Ectodermal cell (in vitro differentiated cells): ENCODE measurements around the gene OR6J1.
"Not testable (repeated sequence)": the region's sequence is repeated elsewhere in the genome, so short reads cannot be mapped to it uniquely, and the experiment has no call there.

Experiments used
- H3K27ac ChIP-seq: 2 replicates; pipeline ENCODE4 v1.7.0; 2013; ENCODE audit warnings: mild to moderate bottlenecking, low read depth, low read length; ENCODE audit not compliant: insufficient read depth, poor library complexity, severe bottlenecking
- H3K27me3 ChIP-seq: 2 replicates; pipeline ENCODE4 v1.7.0; 2013; ENCODE audit warnings: mild to moderate bottlenecking, low read length; ENCODE audit not compliant: insufficient read depth, control insufficient read depth, poor library complexity, severe bottlenecking
- H3K36me3 ChIP-seq: one replicate; pipeline ENCODE4 v1.7.0; 2013; ENCODE audit warnings: low read length; ENCODE audit not compliant: control insufficient read depth, insufficient read depth
- H3K4me1 ChIP-seq: one replicate; pipeline ENCODE4 v1.7.0; 2013; ENCODE audit warnings: low read length; ENCODE audit not compliant: control insufficient read depth, insufficient read depth
- H3K4me3 ChIP-seq: 2 replicates; pipeline ENCODE4 v1.7.0; 2013; ENCODE audit warnings: low read depth, low read length, control low read depth; ENCODE audit not compliant: insufficient read depth
- H3K9me3 ChIP-seq: 2 replicates; pipeline ENCODE4 v1.7.0; 2013; ENCODE audit warnings: mild to moderate bottlenecking, low read length, moderate library complexity; ENCODE audit not compliant: control insufficient read depth
- WGBS, 2 experiments: methylation state at CpG; one replicate each; pipeline ENCODE4 v1.1.7; 2013; ENCODE audit warnings: missing lambda C conversion rate in 2 of 2; 5-methylcytosine and 5-hydroxymethylcytosine counted together

The OR6J1 gene

GRCh38 chr14:22630486-22630885 lies 13.7 kb downstream of the OR6J1 start:
- no peaks in the 10 kb centered on the region for H3K36me3 ChIP-seq
- no peaks in the 10 kb centered on the region for H3K4me1 ChIP-seq
- H3K27me3 ChIP-seq = no peaks in the 10 kb centered on the region
- 92% methylated on average over 2 of the region's 2 CpGs for WGBS, 2 experiments
- H3K27ac ChIP-seq = no peak overlapping the region
- H3K4me3 ChIP-seq = no peak overlapping the region
- H3K9me3 ChIP-seq = no peaks in the 10 kb centered on the region

- WGBS, 2 experiments = 93 to 98% methylated on average over 3 of the region's 3 CpGs
- no peaks in the 10 kb centered on the region for H3K9me3 ChIP-seq
- H3K4me1 ChIP-seq = no peaks in the 10 kb centered on the region
- no peak overlapping the region for H3K4me3 ChIP-seq
- H3K36me3 ChIP-seq = no peaks in the 10 kb centered on the region
- H3K27ac ChIP-seq = no peak overlapping the region
- no peaks in the 10 kb centered on the region for H3K27me3 ChIP-seq
Measured at GRCh38 chr14:22630066-22630465, 14.1 kb downstream of the OR6J1 start.

GRCh38 chr14:22629361-22629760 lies 14.8 kb downstream of the OR6J1 start:
- 88 to 90% methylated on average over 5 of the region's 5 CpGs for WGBS, 2 experiments
- no peaks in the 10 kb centered on the region for H3K9me3 ChIP-seq
- H3K27me3 ChIP-seq = no peaks in the 10 kb centered on the region
- H3K27ac ChIP-seq = no peak overlapping the region
- H3K4me1 ChIP-seq = no peaks in the 10 kb centered on the region
- no peak overlapping the region for H3K4me3 ChIP-seq
- H3K36me3 ChIP-seq = no peaks in the 10 kb centered on the region

- 91% methylated on average over 6 to 7 of the region's 7 CpGs for WGBS, 2 experiments
Measured at GRCh38 chr14:22627506-22628263, 16.5 kb downstream of the OR6J1 start.

DNA sequence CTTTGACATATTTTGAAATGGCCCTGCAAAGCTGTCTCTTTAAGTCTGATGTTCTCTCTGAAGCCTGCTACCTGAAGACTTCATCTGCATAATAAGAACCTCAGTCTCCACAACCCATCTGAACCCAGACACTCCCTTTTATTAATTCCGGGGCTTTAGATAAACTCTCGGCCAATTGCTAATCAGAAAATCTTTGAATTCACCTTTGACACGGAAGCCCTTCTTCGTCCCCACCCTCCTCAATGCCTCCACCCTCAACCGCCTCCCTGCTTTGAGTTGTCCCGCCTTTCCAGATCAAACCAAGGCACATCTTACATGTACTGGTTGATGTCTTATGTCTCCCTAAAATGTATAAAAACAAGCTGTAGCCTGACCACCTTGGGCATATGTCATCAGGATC lies 17.6 kb downstream of the OR6J1 start:
- Histone ChIP-seq H3K9me3 (no peaks in the 10 kb centered on the region), H3K4me3 (no peak overlapping the region), H3K4me1 (no peaks in the 10 kb centered on the region), H3K27ac (no peak overlapping the region), H3K27me3 (no peaks in the 10 kb centered on the region), H3K36me3 (no peaks in the 10 kb centered on the region)
- WGBS, 2 experiments = 78 to 85% methylated on average over 6 of the region's 6 CpGs

More at GRCh38 chr14:22627506-22628263, 16.5 kb downstream of the OR6J1 start:
- Histone ChIP-seq H3K4me3 (no peak overlapping the region), H3K36me3 (no peaks in the 10 kb centered on the region), H3K9me3 (no peaks in the 10 kb centered on the region), H3K27me3 (no peaks in the 10 kb centered on the region), H3K27ac (no peak overlapping the region), H3K4me1 (no peaks in the 10 kb centered on the region)

- WGBS, 2 experiments = 67 to 78% methylated on average over 2 of the region's 2 CpGs
- Histone ChIP-seq H3K4me3 (no peak overlapping the region), H3K27me3 (no peaks in the 10 kb centered on the region), H3K36me3 (no peaks in the 10 kb centered on the region), H3K27ac (no peak overlapping the region), H3K4me1 (no peaks in the 10 kb centered on the region), H3K9me3 (no peaks in the 10 kb centered on the region)
Measured at GRCh38 chr14:22623047-22623446, 21.1 kb downstream of the OR6J1 start.

GRCh38 chr14:22622255-22622654 lies 21.9 kb downstream of the OR6J1 start:
- WGBS, 2 experiments = 96 to 100% methylated on average over 2 of the region's 2 CpGs
- no peaks in the 10 kb centered on the region for H3K9me3 ChIP-seq
- no peak overlapping the region for H3K4me3 ChIP-seq
- no peaks in the 10 kb centered on the region for H3K4me1 ChIP-seq
- no peaks in the 10 kb centered on the region for H3K36me3 ChIP-seq
- no peaks in the 10 kb centered on the region for H3K27me3 ChIP-seq
- no peak overlapping the region for H3K27ac ChIP-seq

- peaks cover 11% of the 10 kb centered on the region for H3K4me1 ChIP-seq
- 97 to 98% methylated on average over 2 of the region's 2 CpGs for WGBS, 2 experiments
- H3K4me3 ChIP-seq, H3K9me3 ChIP-seq, H3K36me3 ChIP-seq, H3K27me3 ChIP-seq, H3K27ac ChIP-seq: not testable (repeated sequence)
Measured at GRCh38 chr14:22615765-22616164, 28.4 kb downstream of the OR6J1 start.

DNA sequence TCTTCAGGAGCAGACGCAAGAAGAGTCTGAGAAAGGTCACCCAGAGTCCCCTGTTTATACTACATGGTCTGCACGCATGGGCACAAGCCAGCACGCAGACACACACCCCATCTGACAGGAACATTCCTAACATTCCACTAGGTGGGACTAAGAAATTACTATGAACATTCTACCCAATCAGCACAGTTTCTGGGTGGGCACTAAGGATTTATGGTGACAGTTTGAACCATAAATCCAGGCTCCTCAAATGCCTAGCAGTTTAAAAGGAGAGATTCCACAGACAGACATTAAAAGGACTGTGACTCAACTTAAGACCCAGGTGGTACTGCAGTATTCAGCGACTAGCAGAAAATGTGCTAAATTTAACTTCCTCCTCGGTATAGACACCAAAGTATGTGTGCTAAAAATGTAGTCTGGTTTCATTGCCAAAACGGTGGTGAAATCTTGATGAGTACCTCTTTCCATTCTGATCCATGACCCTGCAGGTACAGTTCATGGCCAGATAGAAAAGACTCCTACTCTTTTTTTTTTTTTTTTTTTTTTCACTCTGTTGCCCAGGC lies 29.8 kb downstream of the OR6J1 start:
- WGBS, 2 experiments = 62 to 74% methylated on average over 6 of the region's 6 CpGs
- H3K27me3 ChIP-seq = no peaks in the 10 kb centered on the region
- H3K4me1 ChIP-seq = peaks cover 11% of the 10 kb centered on the region
- no peak overlapping the region for H3K4me3 ChIP-seq
- H3K36me3 ChIP-seq = no peaks in the 10 kb centered on the region
- H3K27ac ChIP-seq = peak overlapping the region; percentile 9
- no peaks in the 10 kb centered on the region for H3K9me3 ChIP-seq

- Histone ChIP-seq H3K9me3 (no peaks in the 10 kb centered on the region), H3K36me3 (no peaks in the 10 kb centered on the region), H3K4me1 (peaks cover 11% of the 10 kb centered on the region), H3K27ac (peak overlapping the region; percentile 9), H3K4me3 (no peak overlapping the region), H3K27me3 (no peaks in the 10 kb centered on the region)
- WGBS, 2 experiments = 59 to 61% methylated on average over 2 to 3 of the region's 3 CpGs
Measured at GRCh38 chr14:22613736-22614239, 30.4 kb downstream of the OR6J1 start.
